ENCODE measurements around the gene SLC13A5.

GRCh38 chr17:6688944-6689343 lies 24.2 kb downstream of the SLC13A5 start:
- no peak for TF ChIP-seq CTCF (IDR thresholded peaks at IDR 0.05)
- TF ChIP-seq POLR2A (IDR thresholded peaks at IDR 0.05; ENCODE audit: low read depth), result no peak
- TF ChIP-seq POLR2AphosphoS5 (IDR thresholded peaks at IDR 0.05), result no peak

Measured in esophagus muscularis mucosa (tissue), 3 donors.